Hepatocyte (in vitro differentiated cells): ENCODE measurements around the gene TPM2.

Source experiments
- CTCF ChIP-seq: fragments of 200-600 bp; sonication (generic); IDR thresholded peaks from 2 replicates; pipeline ENCODE4 v1.5.1; 2016; ENCODE audit warnings: antibody characterized with exemption, mild to moderate bottlenecking; ENCODE audit not compliant: poor library complexity
- EZH2 ChIP-seq: fragments of 200-600 bp; sonication (generic); IDR thresholded peaks from 2 replicates; pipeline ENCODE4 v1.6.1; 2016; ENCODE audit warnings: antibody characterized with exemption, mild to moderate bottlenecking, borderline replicate concordance
- EZH2phosphoT487 ChIP-seq: fragments of 200-600 bp; sonication (generic); IDR thresholded peaks from one replicate; pipeline ENCODE4 v1.6.1; 2018; ENCODE audit warnings: antibody characterized with exemption, mild to moderate bottlenecking, low read depth, moderate library complexity; ENCODE audit not compliant: unreplicated experiment, severe bottlenecking

GRCh38 chr9:35674025-35674361, 15.7 kb downstream of the TPM2 start:
- TF ChIP-seq CTCF (no peak), EZH2phosphoT487 (no peak), EZH2 (no peak)
